GM12878 (cell line): ENCODE data around the gene MPEG1. TPM values are rescaled to one million over a fixed set of nuclear protein-coding genes. Genes with fewer than 3 reads are reported as not detected.

Experiments
- BHLHE40 ChIP-seq, 2 experiments: fragments of 450-650 bp in 1 of 2; IDR thresholded peaks; 2 replicates each; pipeline ENCODE4 v1.6.1; 2011 to 2017; ENCODE audit warnings: low read depth in 2 of 2, borderline replicate concordance in 1 of 2, improper control_type of control experiment in 1 of 2, low read length in 1 of 2, mild to moderate bottlenecking in 1 of 2
- BMI1 ChIP-seq: fragments of 450-650 bp; IDR thresholded peaks from 2 replicates; pipeline ENCODE4 v1.6.1; 2016; ENCODE audit warnings: mild to moderate bottlenecking, moderate library complexity, borderline replicate concordance
- E2F4 ChIP-seq: IDR thresholded peaks from 2 replicates; pipeline ENCODE4 v1.6.1; 2012; ENCODE audit warnings: low read depth, low read length, improper control_type of control experiment
- HSF1 ChIP-seq: fragments of 150-350 bp; IDR thresholded peaks from 2 replicates; pipeline ENCODE4 v1.6.1; 2014; ENCODE audit warnings: mild to moderate bottlenecking, low read depth, low read length
- MEF2A ChIP-seq: IDR thresholded peaks from 2 replicates; pipeline ENCODE4 v1.6.1; 2011; ENCODE audit warnings: low read depth, mild to moderate bottlenecking, low read length, moderate library complexity; ENCODE audit not compliant: insufficient read depth
- MXI1 ChIP-seq: fragments of 150-350 bp; IDR thresholded peaks from 2 replicates; pipeline ENCODE4 v1.6.1; 2011; ENCODE audit warnings: low read depth, mild to moderate bottlenecking, inconsistent platforms, low read length, improper control_type of control experiment
- NFYB ChIP-seq: IDR thresholded peaks from 2 replicates; pipeline ENCODE4 v1.6.1; 2011; ENCODE audit warnings: low read depth, mild to moderate bottlenecking, low read length, improper control_type of control experiment, moderate library complexity; ENCODE audit not compliant: insufficient read depth
- RB1 ChIP-seq: fragments of 450-650 bp; formaldehyde crosslinking; IDR thresholded peaks from 2 replicates; pipeline ENCODE4 v1.6.1; 2017; ENCODE audit warnings: mild to moderate bottlenecking, borderline replicate concordance
- REST ChIP-seq: IDR thresholded peaks from 2 replicates; pipeline ENCODE4 v1.6.1; 2012; ENCODE audit warnings: mild to moderate bottlenecking, low read depth, low read length
- RUNX3 ChIP-seq: IDR thresholded peaks from 2 replicates; pipeline ENCODE4 v1.6.1; 2012; ENCODE audit warnings: low read length, inconsistent platforms
- SMC3 ChIP-seq: IDR thresholded peaks from 2 replicates; pipeline ENCODE4 v1.6.1; 2011; ENCODE audit warnings: low read length, improper control_type of control experiment, borderline replicate concordance
- SREBF2 ChIP-seq: IDR thresholded peaks from 2 replicates; pipeline ENCODE4 v1.6.1; 2012; ENCODE audit warnings: mild to moderate bottlenecking, low read length
- TBL1XR1 ChIP-seq: IDR thresholded peaks from 2 replicates; pipeline ENCODE4 v1.6.1; 2012; ENCODE audit warnings: low read depth, low read length, improper control_type of control experiment
- ZBED1 ChIP-seq: IDR thresholded peaks from 2 replicates; pipeline ENCODE4 v1.6.1; 2016; ENCODE audit warnings: borderline replicate concordance
- ZNF592 ChIP-seq: fragments of 450-650 bp; IDR thresholded peaks from 2 replicates; pipeline ENCODE4 v1.6.1; 2017; ENCODE audit warnings: mild to moderate bottlenecking, moderate library complexity
- polyA plus RNA-seq, 11 experiments: library from polyadenylated mRNA; depleted of rRNA in 4 of 11; unstranded in 6 of 11; stranded (reverse) in 5 of 11; fragments of >200 nt; fragmentation: Nextera tagmentation in 4 of 11; fragmentation: Illumina TruSeq in 1 of 11; extraction: Ambion mirVana in 4 of 11; extraction: Trizol in 1 of 11; gene quantifications; 1 replicate in 1 of 11; 2 replicates in 10 of 11; pipeline versions ENCODE4 v1.2.1 to v1.2.3, GENCODE V29; 2011 to 2016; ENCODE audit warnings: inconsistent platforms in 2 of 11, missing spikeins in 2 of 11, low read depth in 1 of 11
- total RNA-seq, 4 experiments: library from RNA; depleted of rRNA in 3 of 4; stranded (reverse); fragments of >200 nt in 3 of 4; fragmentation: Illumina TruSeq in 1 of 4; extraction: Trizol in 1 of 4; gene quantifications; 2 replicates each; pipeline versions ENCODE4 v1.2.1 to v1.2.3, GENCODE V29; 2013 to 2021

The MPEG1 gene
- total and polyA plus RNA-seq, 10 of the 15 experiments (the other 5 are each of a cell fraction or from before 2014, with no cell fraction given): 1.3 to 15.6 (median 11.7) TPM; not detected in 1

- TF ChIP-seq HSF1 (no peak), ZBED1 (peak; percentile 72; the same call in 1 of the 2 replicates), MXI1 (peak; percentile 19; the same call in 1 of the 2 replicates), SMC3 (0 out of 2 replicates have a peak, but pooled peaks have one; percentile 8), RUNX3 (peak; percentile 93), RB1 (no peak), E2F4 (no peak), REST (no peak), NFYB (no peak), TBL1XR1 (peak; percentile 26; the same call in 1 of the 2 replicates), SREBF2 (no peak), BMI1 (no peak), MEF2A (0 out of 2 replicates have a peak, but pooled peaks have one; percentile 23), ZNF592 (no peak), BHLHE40 (IDR thresholded peaks at IDR 0.05; ENCODE audit: borderline replicate concordance in 1 of 2, low read depth in 2 of 2, low read length in 1 of 2) (peak in 1 of 2 experiments; percentile 26; a peak in 1 of 4 replicates)
Measured at GRCh38 chr11:59172345-59173079, 40.2 kb downstream of the MPEG1 start (continued).
